ENCODE results near the gene ZNF385D. TPM values are rescaled to one million over a fixed set of nuclear protein-coding genes. Genes with fewer than 3 reads are reported as not detected.

ZNF385D gene
- total and polyA plus RNA-seq, 2 of the 13 experiments (the other 11 are each of a cell fraction or from before 2014, with no cell fraction given): not detected

- TF ChIP-seq ZNF652 (CRISPR knock-in tag; IDR thresholded peaks at IDR 0.05; ENCODE audit: borderline replicate concordance, low read depth): no peak
- TF ChIP-seq KAT2B (IDR thresholded peaks at IDR 0.05; ENCODE audit: borderline replicate concordance, low read depth, low read length): no peak
- no peak for TF ChIP-seq ZKSCAN8 (CRISPR knock-in tag; IDR thresholded peaks at IDR 0.05; ENCODE audit: borderline replicate concordance)
- no peak for TF ChIP-seq IRX3 (CRISPR knock-in tag; IDR thresholded peaks at IDR 0.05; ENCODE audit: borderline replicate concordance, low read depth)
- no peak for TF ChIP-seq ZNF10 (CRISPR knock-in tag; IDR thresholded peaks at IDR 0.05; ENCODE audit: borderline replicate concordance, low read depth)
- TF ChIP-seq, protein P1, sequence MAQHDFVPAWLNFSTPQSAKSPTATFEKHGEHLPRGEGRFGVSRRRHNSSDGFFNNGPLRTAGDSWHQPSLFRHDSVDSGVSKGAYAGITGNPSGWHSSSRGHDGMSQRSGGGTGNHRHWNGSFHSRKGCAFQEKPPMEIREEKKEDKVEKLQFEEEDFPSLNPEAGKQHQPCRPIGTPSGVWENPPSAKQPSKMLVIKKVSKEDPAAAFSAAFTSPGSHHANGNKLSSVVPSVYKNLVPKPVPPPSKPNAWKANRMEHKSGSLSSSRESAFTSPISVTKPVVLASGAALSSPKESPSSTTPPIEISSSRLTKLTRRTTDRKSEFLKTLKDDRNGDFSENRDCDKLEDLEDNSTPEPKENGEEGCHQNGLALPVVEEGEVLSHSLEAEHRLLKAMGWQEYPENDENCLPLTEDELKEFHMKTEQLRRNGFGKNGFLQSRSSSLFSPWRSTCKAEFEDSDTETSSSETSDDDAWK (CRISPR knock-in tag; IDR thresholded peaks at IDR 0.05): no peak
- TF ChIP-seq ZNF615 (CRISPR knock-in tag; IDR thresholded peaks at IDR 0.05; ENCODE audit: borderline replicate concordance): no peak
Observed at GRCh38 chr3:21398461-21398860, 352.5 kb downstream of the ZNF385D start (continued).

GRCh38 chr3:21393683-21394311 is 357.2 kb downstream of the ZNF385D start:
- TF ChIP-seq PAF1 (CRISPR knock-in tag; IDR thresholded peaks at IDR 0.05) (no peak), ZBTB21 (CRISPR knock-in tag; IDR thresholded peaks at IDR 0.05) (no peak), MXD4 (CRISPR knock-in tag; IDR thresholded peaks at IDR 0.05) (no peak), SMAD3 (CRISPR knock-in tag; IDR thresholded peaks at IDR 0.05) (no peak), ZNF639 (CRISPR knock-in tag; conservative IDR thresholded peaks at IDR 0.05) (no peak), POLR2AphosphoS5 (IDR thresholded peaks at IDR 0.05; ENCODE audit: low read depth, low read length) (no peak)

More at GRCh38 chr3:21393683-21394311, 357.2 kb downstream of the ZNF385D start:
- H3K27me3 ChIP-seq (ENCODE audit: control insufficient read depth in 1 of 2, insufficient read depth in 2 of 2, low read length in 2 of 2): no peaks in the 10 kb centered on the region
- no peaks in the 10 kb centered on the region for H3K79me2 ChIP-seq (ENCODE audit: insufficient read depth, low read length)
- no peaks in the 10 kb centered on the region for H3K36me3 ChIP-seq (replicated peaks in 1 of 2; ENCODE audit: control insufficient read depth in 1 of 2, insufficient read depth in 2 of 2, low read length in 2 of 2)
- WGBS (ENCODE audit: low lambda C conversion rate): 0% methylated on average over 4 of the region's 4 CpGs
- ATAC-seq (no peak), FAIRE-seq (no peak), DNase-seq (ENCODE audit: low spot score) (no peak)
- H3K9ac ChIP-seq (ENCODE audit: insufficient read depth, low read depth, low read length): no peak overlapping the region
- ChIA-PET CTCF (ENCODE audit: low intra/inter-chr PET ratio, low total read pairs) (no interaction called here), POLR2A (no interaction called here)
- no peaks in the 10 kb centered on the region for H3K4me1 ChIP-seq (ENCODE audit: insufficient read depth, low read length)
- no peak overlapping the region for H3K27ac ChIP-seq (ENCODE audit: extremely low read length, insufficient read depth, low read length)
- H4K20me1 ChIP-seq (ENCODE audit: insufficient read depth, low read length): no peaks in the 10 kb centered on the region
- H3K4me3 ChIP-seq (replicated peaks in 1 of 3; ENCODE audit: insufficient read depth in 1 of 3, low read depth in 2 of 3, low read length in 3 of 3): no peak overlapping the region
- no TSS peak for BruUV-seq (replicated peaks)
- in situ Hi-C loops (cut with HindIII; ENCODE audit: extremely low pct_ligation_motif_present, low pct_unique_long_range_greater_than_20kb): no loop called here
- no peak overlapping the region for H2AFZ ChIP-seq (ENCODE audit: low read length)
- intact Hi-C loops (cut with micrococcal nuclease; ENCODE audit: unreplicated experiment): no loop called here
- peaks cover 80% of the 10 kb centered on the region for H3K9me3 ChIP-seq (ENCODE audit: low read length)
- H3K4me2 ChIP-seq (ENCODE audit: low read depth, low read length): no peak overlapping the region

All from HepG2 (cell line).